Skeletal muscle tissue (tissue), 4 donors: Measurements from ENCODE around the gene HYAL4. TPM values are rescaled to one million over a fixed set of nuclear protein-coding genes. Genes with fewer than 3 reads are reported as not detected.
"Not testable (repeated sequence)": the region's sequence is repeated elsewhere in the genome, so short reads cannot be mapped to it uniquely, and the experiment has no call there.

Source experiments
- H3K27ac ChIP-seq: one replicate; pipeline ENCODE4 v1.7.0; 2013; ENCODE audit warnings: mild to moderate bottlenecking, low read depth, low read length, inconsistent platforms
- H3K27me3 ChIP-seq, 3 donors: one replicate each; pipeline ENCODE4 v1.7.0; 2013; ENCODE audit warnings: low read length in 3 of 3; ENCODE audit not compliant: control insufficient read depth in 3 of 3, insufficient read depth in 3 of 3
- H3K36me3 ChIP-seq, 3 donors: one replicate each; pipeline ENCODE4 v1.7.0; 2013; ENCODE audit warnings: low read length in 3 of 3; ENCODE audit not compliant: control insufficient read depth in 3 of 3, insufficient read depth in 3 of 3
- H3K4me1 ChIP-seq, 3 donors: one replicate each; pipeline ENCODE4 v1.7.0; 2013; ENCODE audit warnings: low read length in 3 of 3, mild to moderate bottlenecking in 3 of 3; ENCODE audit not compliant: control insufficient read depth in 3 of 3, insufficient read depth in 3 of 3
- H3K4me3 ChIP-seq, 3 donors: one replicate each; pipeline ENCODE4 v1.7.0; 2013; ENCODE audit warnings: low read length in 3 of 3
- H3K9ac ChIP-seq, 3 donors: one replicate each; pipeline ENCODE4 v1.7.0; 2013; ENCODE audit warnings: low read length in 3 of 3, mild to moderate bottlenecking in 3 of 3, moderate library complexity in 2 of 3, low read depth in 1 of 3
- H3K9me3 ChIP-seq, 3 donors: one replicate each; pipeline ENCODE4 v1.7.0; 2013; ENCODE audit warnings: low read length in 3 of 3; ENCODE audit not compliant: control insufficient read depth in 3 of 3
- total RNA-seq: library from RNA; depleted of rRNA; stranded (reverse); fragments of >200 nt; gene quantifications from one replicate; pipeline ENCODE4 v1.2.3, GENCODE V29; 2014
- donor health status: Osteomylitis.

The HYAL4 gene
- total RNA-seq, 1 donor from 2014 or later = under 0.01 TPM

DNA sequence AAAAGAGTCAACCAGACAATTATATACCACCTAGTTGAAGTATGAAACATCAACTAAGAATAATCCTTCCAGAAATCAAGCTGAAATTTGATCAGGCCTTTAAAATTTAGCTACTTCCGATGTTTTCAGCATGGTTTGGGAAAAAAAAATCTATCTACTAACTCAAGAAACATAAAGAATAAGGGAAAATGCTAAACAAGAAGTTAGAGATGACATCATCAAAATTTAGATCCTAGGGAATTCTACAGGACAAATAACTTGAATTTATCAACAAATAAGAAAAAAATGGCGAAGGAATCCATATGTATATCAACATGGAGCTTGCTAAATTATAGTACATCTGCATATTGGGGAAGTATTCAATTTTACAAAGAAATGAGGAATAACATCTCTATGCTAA is 36.3 kb downstream of the HYAL4 start:
- H3K9ac ChIP-seq = no peak overlapping the region
- no peaks in the 10 kb centered on the region for H3K27me3 ChIP-seq
- H3K36me3 ChIP-seq = no peaks in the 10 kb centered on the region
- no peaks in the 10 kb centered on the region for H3K9me3 ChIP-seq
- no peak overlapping the region for H3K4me3 ChIP-seq
- H3K4me1 ChIP-seq = peaks cover 3 to 8% (median 8%) of the 10 kb centered on the region in 3 donors
- H3K27ac ChIP-seq = no peak overlapping the region

DNA sequence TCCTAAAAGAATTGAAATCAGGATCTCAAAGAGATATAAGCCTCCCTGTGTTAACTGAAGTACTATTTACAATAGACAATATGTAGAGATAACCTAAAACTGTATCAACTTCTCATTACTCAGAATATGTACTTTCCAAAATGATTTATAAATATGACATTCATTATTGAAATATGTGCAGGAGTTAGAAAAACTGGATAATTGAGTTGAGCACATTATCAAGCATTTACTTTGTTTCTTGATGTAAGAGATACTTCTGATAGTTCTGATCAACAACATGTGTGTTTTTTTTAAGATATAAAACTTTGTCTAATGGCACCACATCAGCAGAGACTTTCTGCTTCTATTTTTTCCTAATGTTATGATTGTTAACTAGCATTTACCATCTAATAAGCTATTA is 38.2 kb downstream of the HYAL4 start:
- H3K27me3 ChIP-seq = no peaks in the 10 kb centered on the region

DNA sequence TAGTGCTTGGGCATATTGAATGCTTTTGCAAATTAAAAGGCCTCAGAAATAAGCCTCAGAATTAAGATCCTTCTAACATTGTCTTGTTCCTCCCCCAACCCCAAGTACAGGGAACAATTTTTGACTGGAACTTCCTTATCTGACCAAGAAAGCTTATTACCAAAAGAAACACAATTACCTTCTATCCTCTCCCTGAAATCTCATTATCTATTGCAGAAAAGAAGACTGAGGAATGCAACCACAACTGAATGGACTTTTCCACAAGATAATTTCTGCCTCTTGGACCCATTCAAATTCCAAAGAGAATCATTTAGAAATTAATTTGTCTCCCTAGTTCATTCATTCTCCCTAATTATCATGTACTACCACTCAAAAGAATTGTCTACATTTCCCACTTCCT is 43.2 kb downstream of the HYAL4 start:
- H3K9ac ChIP-seq = no peak overlapping the region
- H3K27me3 ChIP-seq = no peaks in the 10 kb centered on the region
- H3K27ac ChIP-seq = no peak overlapping the region
- H3K4me3 ChIP-seq = no peak overlapping the region
- H3K9me3 ChIP-seq = no peaks in the 10 kb centered on the region
- H3K36me3 ChIP-seq = no peaks in the 10 kb centered on the region
- no peaks in the 10 kb centered on the region for H3K4me1 ChIP-seq

More for the DNA sequence above, 38.2 kb downstream of the HYAL4 start:
- Histone ChIP-seq H3K27ac (no peak overlapping the region), H3K4me1 (peaks cover 3 to 8% (median 5%) of the 10 kb centered on the region in 3 donors), H3K9me3 (no peaks in the 10 kb centered on the region), H3K4me3 (no peak overlapping the region), H3K36me3 (no peaks in the 10 kb centered on the region), H3K9ac (no peak overlapping the region)

DNA sequence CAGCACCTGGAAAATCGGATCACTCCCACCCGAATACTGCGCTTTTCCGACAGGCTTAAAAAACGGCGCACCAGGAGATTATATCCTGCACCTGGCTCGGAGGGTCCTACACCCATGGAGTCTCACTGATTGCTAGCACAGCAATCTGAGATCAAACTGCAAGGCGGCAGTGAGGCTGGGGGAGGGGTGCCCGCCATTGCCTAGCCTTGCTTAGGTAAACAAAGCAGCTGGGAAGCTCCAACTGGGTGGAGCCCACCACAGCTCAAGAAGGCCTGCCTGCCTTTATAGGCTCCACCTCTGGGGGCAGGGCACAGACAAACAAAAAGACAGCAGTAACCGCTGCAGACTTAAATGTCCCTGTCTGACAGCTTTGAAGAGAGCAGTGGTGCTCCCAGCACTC is 49.8 kb downstream of the HYAL4 start:
- not testable (repeated sequence) for H3K9me3 ChIP-seq, H3K27ac ChIP-seq, H3K27me3 ChIP-seq, H3K9ac ChIP-seq, H3K4me3 ChIP-seq, H3K4me1 ChIP-seq, H3K36me3 ChIP-seq

DNA sequence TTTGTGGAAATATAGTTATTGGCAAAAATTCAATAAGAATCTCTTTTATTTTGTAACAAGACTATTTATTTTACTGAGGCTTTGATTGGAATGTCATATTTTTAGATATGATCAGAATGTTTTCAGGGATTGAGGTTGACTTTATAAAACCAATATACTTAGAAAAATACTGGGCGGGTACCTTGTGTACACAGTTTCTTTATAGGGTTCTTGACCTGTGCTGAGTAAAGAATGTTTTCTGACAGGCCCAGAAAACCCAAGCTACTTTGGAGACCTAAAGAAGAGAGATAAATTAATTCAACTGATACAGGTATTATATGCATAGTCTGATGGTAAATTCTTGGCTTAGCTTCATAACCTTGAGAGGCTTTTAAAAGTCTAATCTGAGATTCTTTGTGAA is 56.1 kb downstream of the HYAL4 start:
- Histone ChIP-seq H3K9ac (no peak overlapping the region), H3K36me3 (no peaks in the 10 kb centered on the region), H3K9me3 (no peaks in the 10 kb centered on the region), H3K4me3 (no peak overlapping the region), H3K27ac (no peak overlapping the region), H3K27me3 (no peaks in the 10 kb centered on the region), H3K4me1 (no peaks in the 10 kb centered on the region)

DNA sequence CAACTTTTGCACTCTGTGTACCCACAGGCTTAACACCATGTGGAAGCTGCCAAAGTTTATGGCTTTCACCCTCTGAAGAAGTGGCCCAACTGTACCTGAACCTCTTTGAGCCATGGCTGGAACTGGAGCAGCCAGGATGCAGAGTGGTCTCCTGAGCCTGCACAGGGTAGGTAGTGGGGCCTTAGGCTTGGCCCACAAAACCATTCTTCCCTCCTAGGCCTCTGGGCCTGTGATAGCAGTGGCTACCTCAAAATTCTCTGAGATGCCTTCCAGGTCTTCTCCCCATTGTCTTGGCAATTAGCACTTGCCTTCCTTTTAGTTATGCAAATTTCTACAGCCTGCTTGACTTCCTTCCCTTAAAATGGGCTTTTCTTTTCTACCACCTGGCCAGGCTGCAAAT is 60.7 kb downstream of the HYAL4 start:
- no peak overlapping the region for H3K27ac ChIP-seq
- no peaks in the 10 kb centered on the region for H3K27me3 ChIP-seq
- no peak overlapping the region for H3K9ac ChIP-seq
- H3K9me3 ChIP-seq = no peaks in the 10 kb centered on the region
- no peaks in the 10 kb centered on the region for H3K4me1 ChIP-seq
- no peak overlapping the region for H3K4me3 ChIP-seq
- no peaks in the 10 kb centered on the region for H3K36me3 ChIP-seq

DNA sequence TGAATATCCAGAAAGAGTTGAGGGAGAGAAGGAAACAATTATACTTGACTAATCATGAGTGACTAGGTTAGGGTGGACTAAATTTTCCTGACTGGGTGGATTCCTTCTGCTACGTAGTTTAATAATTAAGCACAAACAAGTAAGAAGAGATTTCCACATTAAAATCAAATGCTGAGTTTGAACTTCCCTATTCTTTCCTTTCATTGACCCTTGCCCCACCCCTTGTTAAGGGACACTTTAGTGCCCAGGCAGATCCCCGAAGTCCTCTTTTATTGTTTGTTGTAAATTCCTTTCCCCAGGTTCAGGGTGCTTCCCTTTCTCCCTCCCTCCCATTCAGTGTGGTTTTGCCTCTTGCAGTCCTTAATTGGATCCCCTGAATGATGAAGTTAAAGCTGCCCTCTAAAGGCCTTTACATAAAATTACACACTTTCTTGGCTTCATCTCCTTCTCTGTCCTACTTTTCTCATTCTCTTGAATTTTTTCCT is 71.3 kb downstream of the HYAL4 start:
- no peaks in the 10 kb centered on the region for H3K27me3 ChIP-seq
- no peak overlapping the region for H3K27ac ChIP-seq
- H3K4me1 ChIP-seq = no peaks in the 10 kb centered on the region
- no peaks in the 10 kb centered on the region for H3K36me3 ChIP-seq
- no peaks in the 10 kb centered on the region for H3K9me3 ChIP-seq
- no peak overlapping the region for H3K9ac ChIP-seq
- no peak overlapping the region for H3K4me3 ChIP-seq

DNA sequence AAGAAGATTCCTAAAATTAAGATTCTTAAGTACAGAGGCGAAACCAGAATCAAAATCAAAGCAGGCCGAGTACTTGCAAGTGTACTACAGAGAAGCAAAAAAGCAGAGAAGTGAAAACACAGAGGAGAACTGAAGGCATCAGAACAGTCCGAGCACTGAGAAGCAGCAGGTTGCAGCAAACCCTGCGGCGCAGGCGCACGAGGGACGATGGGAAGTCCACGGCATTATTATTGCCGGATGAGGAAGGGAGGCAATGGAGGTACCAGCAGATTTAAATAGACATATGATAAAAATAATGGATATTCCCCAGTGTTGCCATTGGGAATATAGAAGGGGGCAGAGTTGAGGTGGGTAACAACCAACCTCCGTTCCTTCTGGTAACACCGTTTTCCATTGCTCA is 72.9 kb downstream of the HYAL4 start:
- Histone ChIP-seq H3K4me3 (no peak overlapping the region), H3K27me3 (no peaks in the 10 kb centered on the region), H3K9me3 (no peaks in the 10 kb centered on the region), H3K9ac (no peak overlapping the region), H3K36me3 (no peaks in the 10 kb centered on the region), H3K27ac (no peak overlapping the region), H3K4me1 (no peaks in the 10 kb centered on the region)

DNA sequence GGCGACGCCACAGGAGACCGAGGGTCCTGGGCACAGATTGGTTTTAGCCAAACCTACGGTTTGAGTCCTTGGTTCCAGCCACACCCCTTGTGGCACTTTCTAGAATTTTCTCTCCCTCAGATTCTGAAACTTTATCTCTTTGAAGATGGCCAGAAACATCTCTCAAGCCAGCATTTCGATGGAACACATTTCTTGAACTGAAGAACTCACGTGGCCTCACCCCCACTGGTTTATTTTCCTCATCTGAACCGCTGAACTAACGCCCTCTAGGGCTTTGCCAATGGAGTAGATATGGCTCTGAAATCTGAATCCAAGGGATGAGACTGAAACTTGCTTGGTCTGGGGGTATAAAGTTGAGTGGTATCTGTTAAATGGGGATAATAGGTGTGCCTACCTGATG is 73.3 kb downstream of the HYAL4 start:
- Histone ChIP-seq H3K9ac (no peak overlapping the region), H3K4me1 (no peaks in the 10 kb centered on the region), H3K27ac (no peak overlapping the region), H3K4me3 (no peak overlapping the region), H3K36me3 (no peaks in the 10 kb centered on the region), H3K9me3 (no peaks in the 10 kb centered on the region), H3K27me3 (no peaks in the 10 kb centered on the region)

DNA sequence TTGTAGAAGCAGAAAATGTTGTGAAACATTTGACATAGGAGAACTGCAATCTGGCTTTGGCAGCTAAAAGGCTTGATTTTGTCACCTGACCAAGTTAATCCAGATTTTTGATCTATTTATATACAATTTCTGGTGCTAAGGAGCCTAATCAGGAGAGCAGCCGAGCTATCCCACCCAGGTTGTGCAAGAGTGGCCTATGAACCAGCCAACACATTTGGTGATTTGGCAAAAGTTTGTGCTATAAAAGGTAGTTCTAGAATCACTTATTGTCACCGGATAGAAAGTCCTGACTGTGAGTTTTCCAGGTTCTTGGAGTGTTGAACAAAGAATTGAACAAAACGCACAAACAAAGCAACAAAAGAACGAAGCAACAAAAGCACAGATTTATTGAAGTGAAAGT is 78.6 kb downstream of the HYAL4 start:
- H3K4me3 ChIP-seq = no peak overlapping the region
- no peak overlapping the region for H3K27ac ChIP-seq
- no peaks in the 10 kb centered on the region for H3K36me3 ChIP-seq
- no peaks in the 10 kb centered on the region for H3K4me1 ChIP-seq
- H3K9ac ChIP-seq = no peak overlapping the region
- no peaks in the 10 kb centered on the region for H3K27me3 ChIP-seq
- H3K9me3 ChIP-seq = no peaks in the 10 kb centered on the region

DNA sequence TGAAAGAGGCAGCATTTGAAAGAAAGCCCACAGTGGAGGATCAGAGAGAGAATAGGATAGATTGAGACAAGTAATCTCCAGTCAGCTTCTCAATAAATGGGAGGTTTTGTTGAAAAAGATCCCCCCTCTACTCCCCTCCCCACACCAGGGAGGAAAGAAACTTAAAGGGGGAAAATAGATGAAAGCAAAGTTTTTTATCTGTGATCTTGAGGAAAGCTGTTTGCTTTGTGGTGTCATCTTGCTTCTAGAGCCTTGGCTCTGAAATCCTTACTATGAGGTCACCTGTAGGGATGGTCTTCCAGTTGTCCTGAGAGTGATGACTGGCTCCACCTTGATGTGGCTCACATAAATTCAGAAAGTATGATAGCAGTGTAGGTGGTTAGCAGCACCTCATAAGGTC is 80.0 kb downstream of the HYAL4 start, which contains the start of gene SPAM1:
Gene SPAM1 (plus strand): TSS at position 301 of the 400 bp plus-strand sequence. CDS start 28,330 bp downstream, outside the sequence.
- Histone ChIP-seq H3K36me3 (no peaks in the 10 kb centered on the region), H3K9me3 (no peaks in the 10 kb centered on the region), H3K27me3 (no peaks in the 10 kb centered on the region), H3K27ac (no peak within 1 kb of the TSS), H3K4me3 (no peak within 1 kb of the TSS), H3K9ac (no peak within 1 kb of the TSS), H3K4me1 (no peaks in the 10 kb centered on the region)
